GM08714 (cell line): ENCODE measurements around the gene PTDSS2.
A peak's percentile ranks its signal among the peaks of the same experiment; 100 is the strongest.

Experiments used
- H3K4me3 ChIP-seq: fragments of 200-500 bp; sonication (Bioruptor generic); 2 replicates; pipeline ENCODE4 v1.5.1; 2014; ENCODE audit warnings: mild to moderate bottlenecking, low read length, inconsistent platforms
- ZNF274 ChIP-seq: IDR thresholded peaks from 2 replicates; pipeline ENCODE4 v1.6.1; 2012; ENCODE audit warnings: mild to moderate bottlenecking, low read depth, low read length

Gene PTDSS2

DNA sequence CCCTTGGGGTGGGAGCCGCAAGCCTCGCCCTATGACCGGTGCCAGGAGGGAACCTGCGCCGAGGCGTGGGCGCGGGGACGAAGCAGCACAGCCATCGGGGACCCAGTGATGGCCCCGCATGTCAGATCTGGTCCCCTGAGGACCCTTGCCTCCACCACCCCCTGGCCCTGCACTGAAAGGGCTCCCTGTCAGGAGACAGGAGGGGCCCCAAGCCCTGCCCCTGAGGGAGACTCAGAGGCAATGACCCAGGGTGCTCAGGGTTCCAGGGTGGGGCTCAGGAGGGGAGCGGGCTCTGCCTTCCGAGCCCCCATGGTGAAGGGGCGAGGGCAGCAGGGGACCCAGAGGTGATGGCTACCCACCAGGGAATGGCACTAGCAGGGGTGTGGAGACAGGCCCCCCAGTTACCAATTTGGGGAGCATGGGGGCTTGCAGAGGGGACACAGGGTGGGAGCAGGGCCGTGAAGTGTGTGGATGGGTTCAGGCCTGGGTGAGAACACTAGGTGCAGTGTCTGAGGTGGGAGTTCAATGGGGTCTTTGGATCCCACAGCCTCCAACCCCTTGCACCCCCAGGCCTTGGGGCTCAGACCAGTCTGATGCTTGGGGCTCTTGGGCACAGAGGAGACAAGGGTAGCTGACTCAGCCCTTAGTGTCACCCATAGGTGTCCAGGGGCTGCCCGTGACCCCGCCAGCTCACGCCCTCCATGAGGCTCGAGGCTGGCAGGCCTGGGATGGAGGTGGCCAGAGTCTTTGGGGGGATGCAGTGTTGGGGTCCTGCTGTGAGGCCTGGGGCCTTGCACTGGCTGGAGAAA is 87.7 kb downstream of the PTDSS2 start:
- TF ChIP-seq ZNF274, result no peak
- peak overlapping the region; percentile 34; the same call in 1 of the 2 replicates for H3K4me3 ChIP-seq

- H3K4me3 ChIP-seq, result no peak overlapping the region
- no peak for TF ChIP-seq ZNF274
Measured at GRCh38 chr11:538431-539051, 88.5 kb downstream of the PTDSS2 start.

GRCh38 chr11:539971-540481 is 89.9 kb downstream of the PTDSS2 start:
- no peak for TF ChIP-seq ZNF274
- H3K4me3 ChIP-seq, result no peak overlapping the region
